Stimulated activated CD4-positive, alpha-beta T cell treated with anti-CD3 and anti-CD28 coated beads, Interleukin-2, amount 100 ng/mL, for 48 hours (primary cell): ENCODE results near the gene TRNAU1AP.
"Not testable (repeated sequence)": the region's sequence is repeated elsewhere in the genome, so short reads cannot be mapped to it uniquely, and the experiment has no call there.

Source experiments
- DNase-seq, 2 donors: peaks; one replicate each; pipeline ENCODE4 v3.0.0-alpha.2; 2020

The TRNAU1AP gene

DNA sequence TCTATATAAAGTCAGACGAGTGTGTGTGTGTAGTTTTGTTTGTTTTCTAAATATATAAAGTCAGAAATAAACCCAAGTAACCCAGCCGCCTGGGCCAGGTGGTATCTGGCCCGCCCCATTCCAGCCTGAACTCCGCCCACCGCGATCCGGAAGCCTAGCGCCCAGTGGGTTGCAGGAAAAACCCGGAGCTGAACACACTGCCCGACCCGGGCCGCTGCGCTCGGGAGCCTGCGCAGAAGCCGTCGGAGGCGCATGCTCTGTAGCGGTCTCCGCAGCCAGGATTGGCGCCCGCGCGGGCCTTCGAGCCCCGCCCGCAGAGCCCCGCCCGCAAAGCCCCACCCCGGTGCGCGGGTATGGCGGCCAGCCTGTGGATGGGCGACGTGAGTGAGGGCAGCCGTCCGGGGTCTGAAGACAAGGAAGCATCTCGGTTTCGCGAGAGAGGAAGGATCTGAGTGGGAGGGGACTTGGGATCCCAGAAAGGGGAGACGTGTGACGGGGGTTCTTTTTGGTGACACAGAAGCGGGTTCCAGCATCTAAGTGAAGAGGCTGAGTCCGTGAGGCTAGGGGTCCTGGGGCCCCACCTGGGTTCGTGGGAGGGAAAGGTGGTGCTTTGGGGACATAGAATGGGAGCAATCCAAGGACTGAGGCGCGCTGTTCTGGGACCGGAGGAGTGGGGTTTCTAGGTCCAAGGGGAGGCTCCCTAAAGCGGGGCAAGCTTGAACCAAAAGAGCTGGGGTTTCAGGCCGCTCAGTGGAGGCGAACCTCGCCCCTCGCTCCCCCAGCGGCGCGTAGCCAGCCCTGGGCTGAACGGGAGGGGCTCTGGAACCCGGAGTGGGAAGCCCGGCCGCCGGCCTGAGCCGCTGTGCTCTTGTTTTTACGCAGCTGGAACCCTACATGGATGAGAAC, at the start of gene TRNAU1AP:
Gene TRNAU1AP, plus strand, starts transcription at position 328 of the 906 bp plus-strand sequence. Its CDS starts 26 bp downstream, at position 354.
- DNase-seq = peak; percentile 97 to 98

- no peak for DNase-seq
These were observed 49.8 kb upstream of the TRNAU1AP start for GRCh38 chr1:28503117-28503516.

- DNase-seq = peak; percentile 88 to 90
These were observed 47.3 kb upstream of the TRNAU1AP start, which contains the start of gene RCC1 for GRCh38 chr1:28505406-28506187. TSS of gene RCC1 (plus strand) at chr1:28506043. CDS start at chr1:28529867, 23,824 bp downstream.

- DNase-seq = peak in 1 of 2 donors; percentile 14
These were observed 46.0 kb upstream of the TRNAU1AP start for GRCh38 chr1:28506907-28507246.

DNA sequence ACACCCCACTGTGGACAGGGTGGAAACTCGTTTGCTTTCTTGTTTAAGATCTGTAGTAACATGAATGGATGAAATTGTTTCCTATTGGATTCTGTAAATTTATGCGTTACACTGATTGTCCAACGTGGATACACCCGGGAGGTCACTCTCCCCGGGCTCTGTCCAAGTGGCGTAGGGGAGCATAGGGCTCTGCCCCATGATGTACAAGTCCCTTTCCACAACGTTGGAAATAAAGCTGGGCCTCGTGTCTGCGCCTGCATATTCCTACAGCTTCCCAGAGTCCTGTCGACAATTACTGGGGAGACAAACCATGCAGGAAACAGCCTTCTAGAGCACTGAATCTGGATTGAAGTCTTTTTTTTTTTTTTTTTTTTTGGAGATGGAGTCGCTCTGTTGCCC, 45.6 kb upstream of the TRNAU1AP start:
- peak in 1 of 2 donors; percentile 40 for DNase-seq

GRCh38 chr1:28507646-28508434, 45.0 kb upstream of the TRNAU1AP start:
- DNase-seq = peak in 1 of 2 donors; percentile 25

- DNase-seq = peak in 1 of 2 donors; percentile 14
These were observed 44.5 kb upstream of the TRNAU1AP start for GRCh38 chr1:28508435-28508754.

- peak; percentile 45 to 51 for DNase-seq
These were observed 43.1 kb upstream of the TRNAU1AP start for GRCh38 chr1:28509705-28510272.

- DNase-seq = peak; percentile 53 to 60
These were observed 42.5 kb upstream of the TRNAU1AP start for GRCh38 chr1:28510273-28510969.

GRCh38 chr1:28510970-28511440, 41.9 kb upstream of the TRNAU1AP start:
- peak; percentile 48 to 60 for DNase-seq

- DNase-seq = peak in 1 of 2 donors; percentile 35
These were observed 40.8 kb upstream of the TRNAU1AP start for GRCh38 chr1:28512058-28512611.

DNA sequence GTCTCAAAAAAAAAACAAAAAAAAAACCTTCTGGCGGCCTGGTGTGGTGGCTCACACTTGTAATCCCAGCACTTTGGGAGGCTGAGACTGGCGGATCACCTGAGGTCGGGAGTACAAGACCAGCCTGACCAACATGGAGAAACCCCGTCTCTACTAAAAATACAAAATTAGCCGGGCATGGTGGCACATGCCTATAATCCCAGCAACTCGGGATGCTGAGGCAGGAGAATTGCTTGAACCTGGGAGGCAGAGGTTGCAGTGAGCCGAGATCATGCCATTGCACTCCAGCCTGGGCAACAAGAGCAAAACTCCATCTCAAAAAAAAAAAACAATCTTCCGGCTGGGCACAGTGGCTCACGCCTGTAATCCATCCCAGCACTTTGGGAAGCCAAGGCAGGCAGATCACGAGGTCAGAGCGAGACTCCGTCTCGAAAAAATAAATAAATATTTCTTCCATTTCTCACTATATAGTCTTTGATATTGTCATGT, 38.4 kb upstream of the TRNAU1AP start:
- not testable (repeated sequence) for DNase-seq

DNA sequence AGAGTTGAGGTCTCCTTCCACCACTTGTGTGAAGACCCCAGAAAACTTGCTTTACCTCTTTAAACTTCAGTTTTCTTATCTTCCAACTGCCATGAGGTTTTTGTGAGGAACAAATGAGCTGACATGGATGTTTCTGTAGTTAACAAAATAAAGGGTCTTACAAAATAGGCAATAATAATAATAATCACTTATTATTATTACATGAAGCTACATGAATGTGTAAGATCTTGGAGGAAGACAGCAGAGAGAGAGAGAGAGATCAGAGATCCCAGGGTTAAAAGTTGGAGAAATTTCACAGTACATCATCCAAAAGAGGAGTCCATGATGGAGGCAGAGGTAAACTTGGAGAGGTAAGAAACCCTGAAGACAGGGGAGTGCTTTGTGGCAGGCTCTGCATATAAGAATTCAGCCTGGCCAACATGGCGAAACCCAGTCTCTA, 36.3 kb upstream of the TRNAU1AP start:
- no peak for DNase-seq

DNA sequence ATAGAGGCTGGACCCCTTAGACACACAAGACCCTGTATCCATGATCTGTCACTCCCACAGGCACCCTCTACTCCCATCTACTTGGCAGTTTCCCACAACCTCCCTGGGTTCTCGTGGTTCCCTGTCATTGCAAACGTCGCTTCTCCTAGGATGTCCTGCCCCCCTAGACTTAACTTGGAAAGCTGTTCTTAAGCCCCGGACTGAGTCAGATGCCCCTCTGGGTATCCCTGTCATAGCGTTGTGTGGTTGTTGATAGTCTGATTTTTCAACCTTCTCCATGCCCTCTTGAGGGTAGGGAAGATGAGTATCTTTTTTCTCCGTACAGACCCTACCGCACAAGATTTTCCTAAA, 35.3 kb upstream of the TRNAU1AP start:
- DNase-seq = peak in 1 of 2 donors; percentile 7

GRCh38 chr1:28518000-28518744, 34.7 kb upstream of the TRNAU1AP start:
- DNase-seq = peak; percentile 94

- DNase-seq = peak; percentile 40 to 47
These were observed 34.0 kb upstream of the TRNAU1AP start for GRCh38 chr1:28518745-28519341.

DNA sequence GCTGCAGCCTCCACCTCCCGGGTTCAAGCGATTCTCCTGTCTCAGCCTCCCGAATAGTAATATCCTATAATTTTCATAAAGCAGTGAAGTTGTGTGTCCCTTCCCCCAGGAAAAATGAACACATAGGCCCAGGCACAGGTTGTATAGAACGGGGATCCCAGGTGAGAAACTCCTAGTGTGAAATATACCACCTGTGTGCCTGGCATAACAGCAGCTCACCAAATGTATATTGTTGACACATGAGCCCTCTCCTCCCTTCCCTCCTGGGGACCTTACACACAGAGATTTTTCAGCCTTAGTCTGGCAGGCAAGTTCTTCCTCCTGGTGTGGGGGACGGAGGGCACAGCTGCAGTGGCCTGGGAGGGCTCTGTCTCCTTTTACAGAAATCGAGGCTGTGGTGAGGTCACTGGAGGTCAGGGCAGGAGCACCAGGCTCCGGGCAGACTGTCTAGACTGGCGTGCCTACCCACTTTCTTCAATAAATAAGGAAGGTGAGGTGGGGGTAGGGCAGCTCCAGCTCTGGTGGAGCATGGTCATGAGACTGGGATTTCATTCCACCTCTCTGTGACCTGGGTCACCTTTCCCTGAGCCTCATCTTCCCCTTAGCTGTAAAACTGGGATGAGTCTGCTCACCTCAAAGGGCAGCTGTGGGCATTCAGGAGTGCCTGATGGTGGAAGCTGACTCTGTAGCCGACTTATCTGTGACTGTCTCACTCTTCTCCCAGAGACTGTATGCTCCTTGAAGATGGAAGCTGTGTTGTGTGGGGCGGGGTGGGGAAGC, 32.7 kb upstream of the TRNAU1AP start:
- DNase-seq = no peak

DNA sequence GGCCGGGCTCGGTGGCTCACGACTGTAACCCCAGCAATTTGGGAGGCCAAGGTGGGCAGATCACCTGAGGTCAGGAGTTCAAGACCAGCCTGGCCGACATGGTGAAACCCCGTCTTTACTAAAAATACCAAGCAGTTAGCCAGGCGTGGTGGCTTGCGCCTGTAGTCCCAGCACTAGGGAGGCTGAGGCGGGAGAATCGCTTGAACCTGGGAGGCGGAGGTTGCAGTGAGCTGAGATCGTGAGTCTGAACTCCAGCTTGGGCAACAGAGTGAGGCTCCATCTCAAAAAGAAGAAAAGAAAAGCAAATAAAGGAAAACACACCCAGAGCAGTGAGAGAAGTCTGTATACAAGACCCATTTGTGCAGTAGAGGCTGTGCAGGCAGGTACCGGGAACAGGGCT, 32.1 kb upstream of the TRNAU1AP start:
- not testable (repeated sequence) for DNase-seq

DNA sequence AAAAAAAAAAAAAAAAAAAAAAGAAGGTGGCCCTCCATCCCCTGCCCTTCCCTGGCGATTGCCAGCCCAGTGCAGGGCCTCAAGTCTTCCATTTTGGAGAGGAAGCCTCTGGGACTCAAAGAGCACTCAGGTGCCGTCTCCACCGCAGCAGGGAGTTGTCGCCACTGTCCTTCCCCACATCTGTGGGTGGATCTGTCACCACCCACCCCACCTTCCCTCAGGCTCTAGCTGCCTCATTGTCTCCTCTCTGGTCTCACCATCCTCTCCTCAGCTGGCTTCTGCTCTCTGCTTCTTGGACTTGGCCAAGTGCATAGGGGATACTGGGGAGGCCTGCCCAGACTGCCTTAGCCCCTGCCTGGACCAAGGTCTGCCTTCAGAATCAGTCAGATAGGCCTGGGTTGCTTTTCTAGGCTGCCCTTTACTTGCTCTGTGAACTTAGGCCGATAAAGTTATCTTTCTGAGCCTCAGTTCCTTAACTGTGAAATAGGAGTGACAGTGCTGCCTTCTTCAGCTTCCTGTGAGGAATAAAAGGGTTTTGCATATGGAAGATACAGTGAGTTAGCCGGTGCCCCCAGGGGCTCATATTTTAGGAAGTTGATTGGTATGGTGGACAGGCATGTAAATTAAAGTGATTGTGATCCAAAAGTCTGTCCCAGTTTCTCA, 31.3 kb upstream of the TRNAU1AP start:
- no peak for DNase-seq
